Measurements from ENCODE around the gene CSNK1E.

- TF ChIP-seq POU5F1 (IDR thresholded peaks at IDR 0.05; ENCODE audit: low read depth, low read length), result no peak
- no peak for TF ChIP-seq KDM1A (IDR thresholded peaks at IDR 0.05; ENCODE audit: borderline replicate concordance, low read length)
- TF ChIP-seq POLR2A (IDR thresholded peaks at IDR 0.05; ENCODE audit: control extremely low read depth in 1 of 2, low read depth in 2 of 2, low read length in 2 of 2), result peak; percentile 9 to 27; a peak in 1 of 3 replicates
- TF ChIP-seq CTCF (IDR thresholded peaks at IDR 0.05; ENCODE audit: control extremely low read depth in 1 of 3, insufficient read depth in 1 of 3, low read depth in 1 of 3, low read length in 3 of 3), result no peak
- no peak for TF ChIP-seq MAX (IDR thresholded peaks at IDR 0.05)
- no peak for TF ChIP-seq GTF2F1 (IDR thresholded peaks at IDR 0.05; ENCODE audit: borderline replicate concordance, low read depth, low read length)
- no peak for TF ChIP-seq SAP30 (IDR thresholded peaks at IDR 0.05; ENCODE audit: insufficient read depth, insufficient replicate concordance, low read length)
- TF ChIP-seq USF2 (IDR thresholded peaks at IDR 0.05; ENCODE audit: low read length), result no peak
- peak; percentile 55 for TF ChIP-seq POLR2AphosphoS5 (IDR thresholded peaks at IDR 0.05; ENCODE audit: low read depth, low read length)
- no peak for TF ChIP-seq EP300 (IDR thresholded peaks at IDR 0.05; ENCODE audit: borderline replicate concordance in 1 of 2, low read depth in 2 of 2, low read length in 2 of 2)
- no peak for TF ChIP-seq CEBPB (IDR thresholded peaks at IDR 0.05; ENCODE audit: low read depth, low read length)
- no peak for TF ChIP-seq RFX5 (IDR thresholded peaks at IDR 0.05; ENCODE audit: borderline replicate concordance, low read depth, low read length)
Observed at GRCh38 chr22:38314051-38314932, 2.9 kb downstream of the CSNK1E start.

Measured in H1 (cell line).